ENCODE data around the gene MAD2L1.

DNA sequence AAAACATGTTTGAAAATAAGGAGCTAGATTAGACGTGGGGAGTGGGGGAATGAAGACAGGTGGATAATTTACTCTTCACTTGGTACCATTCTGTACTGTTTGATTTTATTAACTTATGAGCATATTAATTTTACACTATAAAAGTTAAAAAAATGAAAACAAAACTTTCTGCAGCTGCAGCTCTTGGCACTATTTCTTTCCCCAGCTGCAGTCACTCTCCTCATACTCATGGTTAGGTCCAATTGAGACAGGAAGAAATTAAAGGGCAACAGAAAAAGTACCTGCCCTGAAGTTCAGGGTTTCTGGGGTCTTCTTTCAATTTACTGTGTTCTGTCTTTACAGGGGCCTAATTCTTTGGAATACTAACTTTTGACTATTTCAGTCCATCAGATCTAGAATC lies 15.4 kb downstream of the MAD2L1 start:
- TF ChIP-seq, protein P1, sequence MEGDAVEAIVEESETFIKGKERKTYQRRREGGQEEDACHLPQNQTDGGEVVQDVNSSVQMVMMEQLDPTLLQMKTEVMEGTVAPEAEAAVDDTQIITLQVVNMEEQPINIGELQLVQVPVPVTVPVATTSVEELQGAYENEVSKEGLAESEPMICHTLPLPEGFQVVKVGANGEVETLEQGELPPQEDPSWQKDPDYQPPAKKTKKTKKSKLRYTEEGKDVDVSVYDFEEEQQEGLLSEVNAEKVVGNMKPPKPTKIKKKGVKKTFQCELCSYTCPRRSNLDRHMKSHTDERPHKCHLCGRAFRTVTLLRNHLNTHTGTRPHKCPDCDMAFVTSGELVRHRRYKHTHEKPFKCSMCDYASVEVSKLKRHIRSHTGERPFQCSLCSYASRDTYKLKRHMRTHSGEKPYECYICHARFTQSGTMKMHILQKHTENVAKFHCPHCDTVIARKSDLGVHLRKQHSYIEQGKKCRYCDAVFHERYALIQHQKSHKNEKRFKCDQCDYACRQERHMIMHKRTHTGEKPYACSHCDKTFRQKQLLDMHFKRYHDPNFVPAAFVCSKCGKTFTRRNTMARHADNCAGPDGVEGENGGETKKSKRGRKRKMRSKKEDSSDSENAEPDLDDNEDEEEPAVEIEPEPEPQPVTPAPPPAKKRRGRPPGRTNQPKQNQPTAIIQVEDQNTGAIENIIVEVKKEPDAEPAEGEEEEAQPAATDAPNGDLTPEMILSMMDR (conservative IDR thresholded peaks at IDR 0.05; ENCODE audit: low read depth, low read length): no peak
- no peak for TF ChIP-seq SMC3 (IDR thresholded peaks at IDR 0.05; ENCODE audit: low read depth, low read length)

Data from IMR-90 (cell line).